HCT116 (cell line): ENCODE measurements around the gene ZSWIM9. TPM values are rescaled to one million over a fixed set of nuclear protein-coding genes. Genes with fewer than 3 reads are reported as not detected.

ENCODE experiments used
- ATAC-seq: fragments of 200-7000 bp; cut with Tn5 transposase; 2 replicates; pipeline ENCODE4 v1.9.1; 2020; ENCODE audit warnings: mild to moderate bottlenecking, moderate library complexity
- BruUV-seq: library from RNA; stranded (reverse); fragments of 400-500 nt; replicated peaks from 2 replicates; lab custom pipeline; 2021; lab: Mats Ljungman, UMichigan
- CTCF ChIA-PET: fragments of 300-600 bp; sonication (Branson Sonifier 250); formaldehyde crosslinking; loops from one replicate; lab custom pipeline; 2021; ENCODE audit warnings: antibody characterized with exemption; lab: Charles Lee
- POLR2A ChIA-PET: fragments of 300-600, 350-600 bp; sonication (Branson Sonifier 250); formaldehyde crosslinking; loops from one replicate; lab custom pipeline; 2021; ENCODE audit warnings: antibody characterized with exemption; lab: Charles Lee
- RAD21 ChIA-PET, 2 experiments: fragments of 300-600 bp; sonication (Branson Sonifier 250); formaldehyde crosslinking; loops; one replicate each; lab custom pipeline; 2023; ENCODE audit warnings: low total read pairs in 2 of 2; ENCODE audit not compliant: uncharacterized antibody in 2 of 2, unreplicated experiment in 2 of 2, low non-redundant PET in 1 of 2; lab: Charles Lee
- DNase-seq: peaks from one replicate; pipeline ENCODE4 v3.0.0-alpha.2; 2010; ENCODE audit warnings: low read depth, low spot score
- H2AFZ ChIP-seq: fragments of 200-600 bp; shearing (Covaris generic), sonication (generic); 2 replicates; pipeline ENCODE4 v1.6.1; 2017; ENCODE audit warnings: low read depth, mixed run types, mixed read lengths, antibody characterized with exemption, low read length; ENCODE audit not compliant: poor library complexity, severe bottlenecking
- H3K27ac ChIP-seq: 2 replicates; pipeline ENCODE4 v1.5.1; 2012; ENCODE audit warnings: low read depth, low read length
- H3K27me3 ChIP-seq: fragments of 200-600 bp; sonication (generic); 2 replicates; pipeline ENCODE4 v1.6.1; 2016; ENCODE audit warnings: mixed run types, low read length, mixed read lengths; ENCODE audit not compliant: insufficient read depth
- H3K36me3 ChIP-seq, 2 experiments: fragments of 200-500 bp in 1 of 2; fragments of 200-600 bp in 1 of 2; sonication (Bioruptor generic) in 1 of 2; sonication (generic) in 1 of 2; 2 replicates each; pipeline versions ENCODE4 v1.5.1 to v1.6.1; 2014 to 2016; ENCODE audit warnings: low read length in 2 of 2, inconsistent platforms in 1 of 2, mixed read lengths in 1 of 2, mixed run types in 1 of 2; ENCODE audit not compliant: insufficient read depth in 2 of 2, control insufficient read depth in 1 of 2
- H3K4me1 ChIP-seq, 2 experiments: fragments of 200-600 bp in 1 of 2; sonication (generic) in 1 of 2; 2 replicates each; pipeline versions ENCODE4 v1.5.1 to v1.6.1; 2012 to 2017; ENCODE audit warnings: low read length in 2 of 2, inconsistent platforms in 1 of 2, mild to moderate bottlenecking in 1 of 2, mixed read lengths in 1 of 2, mixed run types in 1 of 2, moderate library complexity in 1 of 2; ENCODE audit not compliant: insufficient read depth in 2 of 2, control insufficient read depth in 1 of 2
- H3K4me2 ChIP-seq: fragments of 200-600 bp; sonication (generic); 2 replicates; pipeline ENCODE4 v1.6.1; 2017; ENCODE audit warnings: mixed run types, low read length, mixed read lengths
- H3K4me3 ChIP-seq, 2 experiments: fragments of 200-600 bp in 1 of 2; sonication (generic) in 1 of 2; replicated peaks in 1 of 2; 2 replicates each; pipeline ENCODE4 v1.5.1; 2011 to 2016; ENCODE audit warnings: low read length in 2 of 2, control low read depth in 1 of 2, low read depth in 1 of 2, mild to moderate bottlenecking in 1 of 2, mixed read lengths in 1 of 2, mixed run types in 1 of 2
- H3K79me2 ChIP-seq: fragments of 200-600 bp; sonication (generic); 2 replicates; pipeline ENCODE4 v1.6.1; 2017; ENCODE audit warnings: mild to moderate bottlenecking, mixed run types, low read length, moderate library complexity, mixed read lengths; ENCODE audit not compliant: insufficient read depth
- H3K9ac ChIP-seq: fragments of 200-600 bp; sonication (generic); 2 replicates; pipeline ENCODE4 v1.6.1; 2016; ENCODE audit warnings: low read length, mixed read lengths
- H3K9me2 ChIP-seq: fragments of 200-600 bp; sonication (generic), shearing (Covaris generic); 2 replicates; pipeline ENCODE4 v1.6.1; 2017; ENCODE audit warnings: mixed run types, mild to moderate bottlenecking, moderate library complexity; ENCODE audit not compliant: insufficient read depth
- H3K9me3 ChIP-seq, 2 experiments: fragments of 200-500 bp in 1 of 2; fragments of 200-600 bp in 1 of 2; sonication (Bioruptor generic) in 1 of 2; sonication (generic) in 1 of 2; 2 replicates each; pipeline ENCODE4 v1.6.1; 2014 to 2017; ENCODE audit warnings: low read length in 2 of 2, mixed read lengths in 2 of 2, inconsistent platforms in 1 of 2, low read depth in 1 of 2, mild to moderate bottlenecking in 1 of 2, mixed run types in 1 of 2, moderate library complexity in 1 of 2; ENCODE audit not compliant: control insufficient read depth in 1 of 2, insufficient read depth in 1 of 2
- H4K20me1 ChIP-seq: fragments of 200-600 bp; sonication (generic), shearing (Covaris generic); 2 replicates; pipeline ENCODE4 v1.6.1; 2017; ENCODE audit warnings: mixed run types, mild to moderate bottlenecking, moderate library complexity; ENCODE audit not compliant: insufficient read depth
- ATF3 ChIP-seq: IDR thresholded peaks from 2 replicates; pipeline ENCODE4 v1.6.1; 2012
- CBX3 ChIP-seq: IDR thresholded peaks from 2 replicates; pipeline ENCODE4 v1.6.1; 2012; ENCODE audit warnings: low read depth
- EGR1 ChIP-seq: IDR thresholded peaks from 2 replicates; pipeline ENCODE4 v1.6.1; 2012; ENCODE audit warnings: low read depth
- EZH2 ChIP-seq: fragments of 200-600 bp; sonication (generic); IDR thresholded peaks from 2 replicates; pipeline ENCODE4 v1.6.1; 2017; ENCODE audit warnings: antibody characterized with exemption, mixed run types
- EZH2phosphoT487 ChIP-seq: fragments of 200-600 bp; IDR thresholded peaks from 2 replicates; pipeline ENCODE4 v1.6.1; 2018; ENCODE audit warnings: antibody characterized with exemption, borderline replicate concordance
- POLR2A ChIP-seq: IDR thresholded peaks from 2 replicates; pipeline ENCODE4 v1.7.0; 2011; ENCODE audit warnings: borderline replicate concordance; ENCODE audit not compliant: insufficient read depth, insufficient read length; ENCODE audit errors: extremely low read depth
- SP1 ChIP-seq: IDR thresholded peaks from 2 replicates; pipeline ENCODE4 v1.6.1; 2012; ENCODE audit warnings: low read depth
- SRF ChIP-seq: IDR thresholded peaks from 2 replicates; pipeline ENCODE4 v1.6.1; 2012; ENCODE audit warnings: low read depth
- TCF7L2 ChIP-seq: IDR thresholded peaks from 2 replicates; pipeline ENCODE4 v1.7.0; 2011; ENCODE audit warnings: borderline replicate concordance, inconsistent platforms; ENCODE audit not compliant: insufficient read depth, insufficient read length; ENCODE audit errors: extremely low read depth
- YY1 ChIP-seq: IDR thresholded peaks from 2 replicates; pipeline ENCODE4 v1.6.1; 2011; ENCODE audit warnings: low read length, low read depth, moderate library complexity, mild to moderate bottlenecking; ENCODE audit not compliant: insufficient replicate concordance; ENCODE audit errors: extremely low read depth
- ZNF274 ChIP-seq: fragments of 200-500 bp; sonication (Bioruptor generic); IDR thresholded peaks from 2 replicates; pipeline ENCODE4 v1.6.1; 2014; ENCODE audit warnings: mild to moderate bottlenecking, low read depth, low read length, inconsistent platforms
- intact Hi-C: fragments of 100-400 bp; cut with micrococcal nuclease; formaldehyde crosslinking; loops from 2 replicates; pipeline ENCODE4 v1.10.0; 2022
- total RNA-seq: library from RNA; stranded (reverse); gene quantifications from one replicate; pipeline ENCODE4 v1.2.1, GENCODE V29; 2021; ENCODE audit not compliant: unreplicated experiment

ZSWIM9 gene
- total RNA-seq, 1 experiment from 2014 or later = 10.2 TPM

- H3K36me3 ChIP-seq = no peaks in the 10 kb centered on the region
- BruUV-seq = no TSS peak
- RAD21 ChIA-PET = no interaction called here
- DNase-seq = no peak
- intact Hi-C loops = no loop called here
- no peaks in the 10 kb centered on the region for H3K9me3 ChIP-seq
- no peak overlapping the region for H3K4me2 ChIP-seq
- H3K27ac ChIP-seq = no peak overlapping the region
- no peak for TF ChIP-seq TCF7L2
- no peak for TF ChIP-seq EZH2phosphoT487
- TF ChIP-seq POLR2A = no peak
- no peak for TF ChIP-seq SP1
- TF ChIP-seq SRF = no peak
- TF ChIP-seq YY1 = no peak
- TF ChIP-seq EZH2 = no peak
- no peak for TF ChIP-seq CBX3
- TF ChIP-seq EGR1 = no peak
- no peak overlapping the region for H3K4me3 ChIP-seq
- no peaks in the 10 kb centered on the region for H3K9me2 ChIP-seq
- H3K79me2 ChIP-seq = no peaks in the 10 kb centered on the region
- ATAC-seq = no peak
- CTCF ChIA-PET = no interaction called here
- no peak overlapping the region for H3K9ac ChIP-seq
- H4K20me1 ChIP-seq = no peaks in the 10 kb centered on the region
- no peak overlapping the region for H2AFZ ChIP-seq
- POLR2A ChIA-PET = no interaction called here
- H3K27me3 ChIP-seq = no peaks in the 10 kb centered on the region
- no peaks in the 10 kb centered on the region for H3K4me1 ChIP-seq
Measured at GRCh38 chr19:48221628-48222027, 51.1 kb downstream of the ZSWIM9 start.

GRCh38 chr19:48230555-48231129 lies 60.2 kb downstream of the ZSWIM9 start:
- Histone ChIP-seq H3K27ac (no peak overlapping the region), H3K9me3 (no peaks in the 10 kb centered on the region), H3K27me3 (no peaks in the 10 kb centered on the region), H3K79me2 (no peaks in the 10 kb centered on the region), H2AFZ (no peak overlapping the region), H3K4me1 (no peaks in the 10 kb centered on the region), H3K9ac (no peak overlapping the region), H3K4me3 (no peak overlapping the region), H4K20me1 (no peaks in the 10 kb centered on the region), H3K36me3 (no peaks in the 10 kb centered on the region; a peak in 1 of 4 replicates), H3K4me2 (no peak overlapping the region), H3K9me2 (no peaks in the 10 kb centered on the region)
- no TSS peak for BruUV-seq
- ATAC-seq (no peak), DNase-seq (no peak)
- TF ChIP-seq ZNF274 (no peak), EZH2 (no peak), ATF3 (no peak)
- ChIA-PET CTCF (no interaction called here), POLR2A (no interaction called here), RAD21 (no interaction called here)
- intact Hi-C loops = no loop called here
